Central memory CD4-positive, alpha-beta T cell (primary cell): ENCODE results near the gene OCA2.
"Not testable (repeated sequence)": the region's sequence is repeated elsewhere in the genome, so short reads cannot be mapped to it uniquely, and the experiment has no call there.

Experiments
- DNase-seq: peaks from one replicate; pipeline ENCODE4 v3.0.0; 2022

Gene OCA2

DNA sequence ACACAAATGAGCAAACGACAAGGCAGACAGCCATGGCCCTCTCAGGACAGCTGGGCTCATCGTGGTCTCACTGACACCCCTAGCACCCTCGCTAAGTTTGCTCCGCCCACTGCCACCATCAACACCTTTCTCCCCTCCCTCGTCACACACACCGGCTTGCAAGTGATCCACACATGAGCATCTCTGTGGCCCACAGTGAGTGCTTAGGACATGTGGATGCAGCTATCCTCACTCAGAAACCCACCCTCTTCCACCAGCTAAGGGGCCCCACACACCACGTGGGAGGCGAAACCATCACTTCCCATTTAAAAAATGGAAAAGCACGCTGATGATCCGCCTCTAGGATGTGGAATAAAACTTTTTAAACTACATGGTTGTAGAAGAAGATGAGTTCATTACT is 105.6 kb downstream of the OCA2 start:
- no peak for DNase-seq

DNA sequence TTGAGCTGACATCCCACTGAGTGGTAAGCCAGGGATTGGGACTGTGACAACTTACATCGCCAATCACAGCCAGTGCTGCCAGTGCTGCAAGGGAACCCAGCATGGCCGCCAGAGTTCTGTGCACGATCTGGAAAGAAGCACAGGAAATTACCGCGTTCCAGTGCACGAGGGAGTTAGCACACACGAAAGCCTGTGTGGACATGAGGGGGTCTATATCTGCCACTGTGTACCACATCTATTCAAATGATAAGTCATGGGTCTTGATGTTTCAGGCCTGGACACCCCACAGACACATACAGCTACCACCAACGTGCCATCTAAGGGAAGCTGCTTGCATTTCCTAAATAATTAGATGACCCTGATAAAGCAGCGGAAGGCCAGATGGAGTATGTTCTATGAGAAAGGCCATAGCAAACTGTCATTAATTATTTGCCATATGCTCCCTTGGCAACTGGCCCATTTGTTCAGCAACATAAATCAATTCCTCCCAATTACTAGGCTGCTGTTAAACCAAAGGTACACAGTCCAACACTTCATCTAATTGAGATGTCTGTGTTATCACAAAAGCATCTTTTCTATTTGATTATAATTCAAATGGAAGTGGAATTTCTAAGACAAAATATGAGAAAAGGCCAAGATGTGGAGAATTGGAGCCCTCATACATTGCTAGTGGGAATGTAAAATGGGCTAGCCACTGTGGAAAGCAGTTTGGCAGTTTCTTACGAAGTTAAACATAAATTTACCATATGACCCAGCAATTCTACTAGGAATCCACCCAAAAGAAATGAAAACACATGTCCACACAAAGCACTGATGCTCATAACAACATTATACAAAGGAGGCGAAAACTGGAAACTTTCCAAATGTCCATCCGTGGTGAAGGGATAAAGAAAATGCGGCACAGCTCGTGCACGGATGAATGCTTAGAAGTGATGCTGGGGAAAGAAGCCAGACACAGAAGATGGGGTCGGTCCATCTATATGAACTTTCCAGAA is 108.3 kb downstream of the OCA2 start:
- no peak for DNase-seq

DNA sequence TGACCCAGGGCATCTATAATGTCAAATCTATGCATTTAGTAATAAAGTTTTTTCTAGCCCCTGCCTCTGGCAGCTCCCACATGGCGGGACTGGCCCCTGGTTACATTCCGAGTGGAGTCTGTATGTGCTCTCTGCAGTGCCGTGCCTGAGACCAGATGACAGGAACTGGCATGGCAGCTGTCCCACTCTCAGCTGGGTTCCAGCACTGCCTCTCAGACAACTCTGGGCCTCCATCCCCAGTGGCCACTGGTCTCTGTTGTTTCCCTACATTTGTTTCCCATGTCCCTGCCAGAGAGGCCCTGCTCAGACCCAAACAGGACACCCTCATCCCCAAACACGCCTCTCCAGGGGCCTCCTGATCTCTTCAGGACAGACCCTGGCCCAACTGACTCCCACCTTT is 109.3 kb downstream of the OCA2 start:
- DNase-seq: no peak

DNA sequence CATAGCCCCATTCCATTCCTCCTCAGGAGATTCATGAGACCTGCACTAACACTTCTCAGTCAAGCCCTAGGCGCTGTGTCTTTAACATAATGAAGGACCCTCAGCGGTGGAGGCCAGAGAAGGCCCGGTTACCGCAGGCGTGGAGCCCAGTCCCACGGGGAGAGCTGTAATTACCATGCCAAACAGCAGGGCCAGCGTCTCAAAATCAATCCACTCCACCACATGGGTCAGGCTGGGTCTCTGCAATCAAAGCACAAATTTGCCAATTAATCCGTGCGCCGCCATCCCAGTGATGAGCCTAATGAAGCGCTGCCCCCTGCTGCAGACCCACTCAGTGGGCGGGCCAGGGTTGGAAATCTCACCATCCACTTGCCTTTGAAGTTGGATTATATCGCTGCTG is 109.7 kb downstream of the OCA2 start:
- no peak for DNase-seq

DNA sequence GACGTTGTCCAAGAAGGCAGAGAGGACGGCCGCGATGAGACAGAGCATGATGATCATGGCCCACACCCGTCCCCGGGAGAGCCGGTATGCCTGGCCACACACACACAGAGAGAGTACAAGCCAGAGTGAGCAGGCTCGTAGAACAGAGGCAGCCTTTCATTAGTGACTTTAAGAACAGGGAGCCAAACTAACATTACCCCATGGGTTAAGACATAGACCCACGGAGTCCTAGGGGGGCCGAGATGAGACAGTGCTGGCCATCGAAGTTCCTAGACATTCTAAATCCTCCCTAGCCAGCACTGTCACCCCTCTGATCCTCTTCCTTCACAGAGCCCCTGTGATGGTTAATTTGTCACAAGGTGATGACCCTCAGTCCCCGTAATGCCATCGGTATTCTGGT is 114.0 kb downstream of the OCA2 start:
- no peak for DNase-seq

DNA sequence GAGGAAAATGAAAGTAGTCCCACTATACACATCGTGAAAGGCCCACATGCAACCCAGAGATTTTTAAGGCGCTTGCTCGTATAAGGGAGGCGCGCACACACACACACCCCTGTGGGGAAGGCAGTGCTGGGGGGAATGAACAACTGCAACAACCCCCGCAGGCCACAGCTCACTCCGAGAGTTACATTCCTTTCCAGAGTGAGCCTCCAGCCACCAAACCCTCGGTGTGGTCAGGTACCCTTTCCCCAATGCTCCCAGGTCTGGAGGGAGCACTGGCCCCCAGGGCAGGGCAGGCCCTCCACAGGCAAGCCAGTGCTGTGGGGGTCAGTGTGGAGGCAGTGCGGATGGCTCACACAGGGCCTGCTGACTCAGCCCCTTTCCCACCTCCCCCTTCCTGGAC is 115.6 kb downstream of the OCA2 start:
- no peak for DNase-seq

DNA sequence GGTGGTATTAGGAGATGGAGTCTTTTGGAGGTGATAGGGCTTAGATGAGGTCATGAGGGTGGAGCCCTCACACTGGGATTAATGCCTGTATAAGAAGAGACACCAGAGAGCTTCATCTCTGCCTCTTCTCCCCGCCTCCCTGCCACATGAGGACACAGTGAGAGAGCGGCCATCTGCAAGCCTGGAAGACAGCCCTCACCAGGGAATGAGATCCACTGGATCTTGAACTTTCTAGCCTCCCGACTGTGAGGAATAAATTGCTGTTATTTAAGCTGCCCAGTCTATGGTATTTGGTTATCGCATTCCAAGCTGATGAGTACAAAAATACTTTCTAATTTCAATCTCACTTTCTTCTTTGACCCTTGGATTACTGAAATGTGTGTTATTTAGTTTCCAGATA is 121.4 kb downstream of the OCA2 start:
- DNase-seq: no peak

DNA sequence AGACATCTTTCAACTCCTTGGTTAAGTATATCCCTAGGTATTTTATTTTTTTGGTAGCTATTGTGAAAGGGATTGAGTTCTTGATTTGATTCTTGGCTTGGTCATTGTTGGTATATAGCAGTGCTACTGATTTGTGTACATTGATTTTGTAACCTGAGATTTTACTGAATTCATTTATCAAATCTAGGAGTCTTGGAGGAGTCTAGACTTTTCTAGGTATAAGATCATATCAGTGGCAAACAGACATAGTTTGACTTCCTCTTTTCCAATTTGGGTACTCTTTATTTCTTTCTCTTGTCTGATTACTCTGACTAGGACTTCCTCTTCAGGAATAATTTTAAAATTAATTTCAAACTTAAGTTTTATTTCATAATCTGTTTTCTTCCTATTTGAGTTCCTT is 125.2 kb downstream of the OCA2 start:
- DNase-seq: no peak

DNA sequence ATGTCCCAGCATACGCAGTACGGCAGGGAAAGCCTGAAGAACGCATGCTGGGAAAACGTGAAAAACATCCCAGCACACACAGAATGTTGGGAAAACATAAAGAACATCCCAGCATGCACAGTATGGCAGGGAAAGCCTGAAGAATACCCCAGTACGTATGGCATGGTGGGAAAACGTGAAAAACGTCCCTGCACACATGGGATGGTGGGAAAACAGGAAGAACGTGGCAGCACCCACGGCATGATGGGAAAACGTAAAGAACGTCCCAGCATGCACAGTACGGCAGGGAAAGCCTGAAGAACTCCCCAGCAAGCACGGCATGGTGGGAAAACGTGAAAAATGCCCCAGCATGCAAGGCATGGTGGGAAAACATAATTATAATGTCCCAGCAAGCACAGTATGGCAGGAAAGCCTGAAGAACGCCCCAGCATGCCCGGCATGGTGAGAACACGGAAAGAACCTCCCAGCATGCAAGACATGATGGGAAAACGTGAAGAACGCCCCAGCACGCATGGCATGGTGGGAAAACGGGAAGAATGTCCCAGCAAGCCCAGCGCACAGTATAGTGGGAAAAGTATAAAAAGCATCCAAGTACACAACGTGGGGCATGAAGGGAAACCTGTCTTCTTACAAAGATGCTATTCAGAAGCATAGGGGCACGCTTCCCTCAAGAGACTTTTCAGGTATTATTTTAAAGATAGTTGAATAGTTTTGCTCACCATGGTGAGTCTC is 128.3 kb downstream of the OCA2 start:
- no peak for DNase-seq

DNA sequence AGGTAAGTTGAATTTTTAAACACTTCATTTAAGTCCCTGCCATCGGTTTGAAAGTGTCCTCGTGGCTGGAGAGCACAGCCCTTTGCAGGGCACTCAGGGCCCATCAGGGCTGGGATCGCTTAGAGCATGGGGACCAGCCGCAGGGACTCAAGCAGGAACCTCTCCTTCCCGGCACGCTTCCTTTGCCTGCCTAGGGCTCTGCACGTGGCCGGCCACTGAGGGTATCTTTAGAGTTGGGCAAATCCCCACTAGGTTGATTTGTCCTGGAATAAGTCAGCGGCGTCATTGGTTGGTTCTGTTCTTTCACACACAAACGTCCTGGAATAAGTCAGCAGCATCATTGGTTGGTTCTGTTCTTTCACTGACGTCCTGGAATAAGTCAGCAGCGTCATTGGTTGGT is 131.6 kb downstream of the OCA2 start:
- DNase-seq: no peak

DNA sequence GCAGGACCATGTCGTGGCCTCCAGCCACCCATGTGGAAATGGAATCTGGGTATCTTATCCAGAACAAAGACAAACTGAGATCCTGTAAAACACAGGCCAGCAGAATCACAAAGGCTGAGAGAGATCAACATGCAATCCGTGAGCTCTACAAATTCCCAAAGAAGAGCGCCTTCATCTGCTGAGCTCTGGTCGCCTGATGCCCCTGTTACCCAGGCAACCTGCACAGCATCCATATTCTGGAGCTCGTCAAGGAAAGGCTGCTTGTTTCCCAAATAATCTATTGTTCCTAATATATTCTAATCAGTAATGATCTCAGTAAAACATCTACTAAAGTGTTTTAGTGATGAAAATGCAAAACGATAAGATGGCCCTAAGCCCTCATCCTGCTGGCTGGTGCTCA is 133.6 kb downstream of the OCA2 start:
- DNase-seq: no peak

DNA sequence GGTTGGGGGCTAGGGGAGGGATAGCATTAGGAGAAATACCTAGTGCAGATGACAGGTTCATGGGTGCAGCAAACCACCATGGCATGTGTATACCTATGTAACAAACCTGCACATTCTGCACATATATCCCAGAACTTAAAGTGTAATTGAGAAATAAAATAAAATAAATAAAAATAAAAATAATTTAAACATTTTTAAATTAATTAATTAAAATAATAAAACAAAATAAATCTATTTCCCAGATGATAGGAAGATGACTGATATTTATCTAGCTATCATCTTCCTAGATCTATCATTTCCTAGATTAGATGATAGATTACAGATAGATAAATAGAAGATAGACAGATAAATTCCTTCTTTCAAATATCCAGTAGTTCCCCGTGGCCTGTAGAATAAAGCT is 137.3 kb downstream of the OCA2 start:
- no peak for DNase-seq

DNA sequence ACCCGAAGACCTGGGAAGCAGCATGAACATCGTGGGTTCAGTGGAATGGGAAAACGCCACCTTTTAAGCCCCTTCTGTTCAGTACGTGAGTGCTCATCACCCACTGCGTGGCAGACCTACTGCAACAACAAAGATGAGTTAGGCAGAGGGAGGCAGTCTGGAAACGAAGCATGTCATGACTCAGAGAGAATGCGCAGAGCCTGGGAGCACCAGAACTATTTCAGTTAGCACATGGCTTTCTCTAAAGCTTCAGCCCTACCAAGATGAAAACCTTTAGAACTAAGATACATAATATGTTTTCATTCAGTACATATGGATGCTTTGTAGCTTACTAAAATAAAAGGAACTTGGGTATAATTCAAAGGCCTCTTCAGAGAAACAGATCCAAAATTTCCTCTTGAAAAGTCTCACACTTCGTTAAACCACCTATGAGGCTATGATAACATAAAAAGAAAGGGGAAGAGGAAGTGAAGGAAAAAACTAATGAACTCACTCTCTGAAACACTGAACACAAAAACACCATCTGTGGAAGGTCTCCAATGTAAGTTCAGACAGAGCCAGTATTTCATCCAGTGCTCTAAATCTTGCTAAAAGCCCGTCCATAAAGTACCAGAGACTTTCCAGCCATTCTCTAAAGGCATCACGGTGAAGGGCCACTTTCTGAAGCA is 140.1 kb downstream of the OCA2 start:
- DNase-seq: no peak

DNA sequence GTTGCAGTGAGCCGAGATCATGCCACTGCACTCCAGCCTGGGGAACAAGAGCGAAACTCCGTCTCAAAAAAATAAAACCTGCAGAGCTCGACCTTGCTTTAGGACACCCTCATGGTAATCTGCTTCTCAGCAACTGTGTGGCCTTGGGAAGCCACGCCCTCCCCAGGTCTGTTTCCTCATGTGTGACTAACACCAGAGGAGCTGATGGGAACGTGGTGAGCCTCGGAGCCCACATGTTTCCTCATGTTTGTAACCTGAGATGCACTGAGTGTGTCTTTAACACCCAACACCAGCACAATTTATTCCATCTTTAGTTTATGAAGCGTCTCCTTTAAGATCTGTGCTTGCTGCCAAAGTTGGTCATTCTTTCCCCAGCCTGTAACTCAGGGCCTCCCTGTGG is 142.8 kb downstream of the OCA2 start:
- DNase-seq: no peak

DNA sequence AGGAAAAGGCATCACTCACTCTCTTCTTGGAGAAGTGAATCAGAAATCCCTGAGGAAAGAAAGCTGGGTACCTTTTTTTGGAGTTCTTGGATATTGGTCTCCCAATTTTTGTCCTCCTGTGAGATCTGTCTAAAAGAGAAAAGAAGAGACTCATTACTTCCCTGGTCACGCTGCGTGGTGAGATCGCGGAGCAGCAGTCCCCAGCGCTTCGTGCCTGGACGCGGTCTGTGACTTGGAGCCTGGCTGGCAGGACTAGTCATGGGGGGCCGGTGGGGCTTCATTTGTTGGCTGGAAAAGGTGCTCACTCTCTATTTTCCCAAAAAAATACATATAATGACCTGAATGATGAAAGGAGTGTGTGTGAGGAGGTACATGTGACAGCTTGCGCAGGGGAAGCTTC is 144.0 kb downstream of the OCA2 start:
- no peak for DNase-seq

DNA sequence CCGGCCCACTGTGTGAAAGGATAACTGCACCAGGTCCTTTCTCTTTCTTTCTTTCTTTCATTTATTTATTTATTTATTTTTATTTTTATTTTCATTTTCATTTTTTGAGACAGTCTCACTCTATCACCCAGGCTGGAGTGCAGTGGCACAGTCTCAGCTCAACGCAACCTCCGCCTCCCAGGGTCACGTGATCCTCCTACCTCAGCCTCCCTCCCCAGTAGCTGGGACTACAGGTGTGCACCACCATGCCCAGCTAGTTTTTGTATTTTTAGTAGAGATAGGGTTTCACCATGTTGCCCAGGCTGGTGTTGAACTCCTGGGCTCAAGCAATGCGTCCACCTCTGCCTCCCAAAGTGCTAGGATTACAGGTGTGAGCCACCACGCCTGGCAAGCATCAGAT is 146.5 kb downstream of the OCA2 start:
- DNase-seq: not testable (repeated sequence)

DNA sequence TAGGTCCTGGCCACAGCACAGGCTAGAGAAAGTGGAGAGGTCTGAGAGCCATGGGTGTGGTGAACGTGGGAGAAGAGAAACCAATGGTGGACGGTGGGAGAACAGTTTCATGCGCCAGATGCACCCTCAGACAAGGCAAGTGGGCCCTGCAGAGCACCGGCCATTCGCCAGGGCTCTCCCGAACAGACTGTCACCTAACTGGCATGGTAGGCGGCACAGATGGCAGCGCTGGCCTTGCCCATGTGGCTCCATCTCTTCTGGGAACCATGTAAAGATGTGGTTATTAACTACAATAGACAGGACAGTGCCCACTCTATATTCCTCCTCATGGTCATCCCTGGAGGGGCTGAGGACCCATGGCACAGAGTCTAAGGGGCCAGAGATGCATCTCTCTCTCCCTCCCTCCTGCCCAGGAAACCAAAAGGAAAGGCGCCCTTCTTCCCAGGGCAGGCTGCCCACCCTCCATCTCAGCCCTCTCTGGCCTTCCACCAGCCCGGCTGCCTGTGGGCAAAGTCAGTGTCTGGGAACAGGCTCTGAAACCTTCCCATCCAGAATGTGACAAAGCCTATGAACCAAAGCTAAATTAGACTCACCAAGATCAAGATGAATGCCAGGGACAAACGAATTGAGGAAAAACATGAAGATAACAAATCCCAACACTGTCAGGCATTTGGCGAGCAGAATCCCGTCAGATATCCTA is 147.8 kb downstream of the OCA2 start:
- no peak for DNase-seq

DNA sequence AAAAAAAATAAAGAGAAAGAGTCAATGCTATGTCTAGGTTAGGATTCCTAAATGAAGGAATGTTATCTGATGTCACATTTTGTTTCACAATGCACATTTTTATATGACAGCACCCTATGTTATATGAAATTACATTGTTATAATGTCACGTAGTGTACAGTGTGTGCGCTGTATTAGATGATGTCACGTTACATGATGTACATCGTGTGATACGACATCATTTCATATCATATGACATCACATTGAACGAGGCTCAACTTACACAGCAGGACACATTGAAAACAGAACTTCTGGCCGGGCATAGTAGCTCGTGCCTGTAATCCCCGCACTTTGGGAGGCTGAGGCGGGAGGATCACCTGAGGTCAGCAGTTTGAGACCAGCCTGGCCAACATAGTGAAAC is 150.0 kb downstream of the OCA2 start:
- no peak for DNase-seq

DNA sequence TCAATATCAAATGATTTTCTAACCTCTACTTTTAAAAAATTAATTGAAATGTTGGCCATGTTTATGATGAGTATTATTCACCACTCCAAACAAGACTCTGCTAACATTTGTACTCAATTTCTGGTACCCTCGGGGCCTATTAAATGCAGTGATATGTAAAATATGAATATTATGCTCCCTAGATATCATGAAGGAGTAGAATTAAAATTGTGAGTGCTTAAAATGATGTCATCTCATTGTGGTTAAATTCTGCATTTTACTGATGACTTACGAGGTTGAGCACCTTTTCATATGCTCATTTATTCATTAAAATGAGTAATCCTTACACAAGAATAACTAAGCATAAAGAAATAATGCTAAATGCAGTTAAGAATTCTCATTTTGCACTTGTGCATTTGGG is 159.9 kb downstream of the OCA2 start:
- no peak for DNase-seq

DNA sequence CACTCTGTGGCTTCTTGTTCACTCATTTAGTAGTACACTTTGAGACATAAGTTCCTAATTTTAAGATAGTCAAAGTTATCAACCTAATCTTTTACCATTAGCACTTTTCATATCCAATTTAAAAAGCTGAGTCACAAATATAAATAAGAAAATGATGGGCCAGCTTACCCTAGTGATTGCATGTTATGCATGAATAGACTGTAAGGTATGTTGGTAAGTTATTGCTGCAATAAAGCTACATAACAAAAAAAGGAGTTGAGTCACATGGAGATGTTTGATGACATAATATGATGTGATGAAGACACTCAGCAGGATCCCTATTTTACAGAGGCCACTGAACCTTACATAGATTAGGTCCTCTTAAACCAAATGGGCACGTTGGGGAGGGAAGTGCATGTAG is 161.3 kb downstream of the OCA2 start:
- DNase-seq: no peak

DNA sequence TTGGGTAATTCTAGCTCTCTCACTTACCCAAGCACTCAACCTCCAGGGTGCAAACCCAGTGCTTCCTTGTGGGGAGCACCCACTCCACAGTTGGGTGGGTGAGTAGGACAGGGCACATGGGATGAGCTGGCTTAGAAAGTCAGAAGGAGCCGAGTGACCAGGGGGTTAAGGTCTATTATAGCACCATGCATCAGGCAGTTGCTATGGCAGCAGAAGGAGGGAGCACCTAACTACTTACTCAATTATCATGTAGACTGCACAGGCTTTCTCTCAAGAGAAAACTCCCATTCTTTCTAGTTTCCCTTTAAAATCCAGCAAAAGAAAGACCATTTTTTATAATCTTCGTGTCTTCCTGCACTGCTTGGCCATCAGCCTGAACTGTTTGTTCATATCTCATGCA is 163.0 kb downstream of the OCA2 start:
- no peak for DNase-seq

DNA sequence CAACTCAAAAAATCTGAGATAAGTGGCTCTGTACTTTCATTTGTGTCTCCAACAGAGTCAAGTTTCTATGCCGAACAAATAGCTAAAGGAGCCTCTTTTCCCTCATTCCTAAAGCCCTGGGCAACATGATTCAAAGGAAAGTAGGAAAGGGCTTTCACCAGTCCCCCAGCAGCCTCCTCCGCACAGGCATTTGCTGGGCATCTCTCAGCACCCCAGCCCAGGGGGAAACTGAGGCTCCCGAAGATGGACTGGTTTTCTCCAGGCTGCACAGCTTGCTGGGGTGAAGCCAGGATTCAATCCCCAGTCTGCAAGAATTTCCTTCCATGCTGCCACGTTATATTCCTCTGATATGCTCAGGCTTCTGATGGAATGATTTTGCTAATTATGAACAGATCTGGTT is 163.8 kb downstream of the OCA2 start:
- no peak for DNase-seq

DNA sequence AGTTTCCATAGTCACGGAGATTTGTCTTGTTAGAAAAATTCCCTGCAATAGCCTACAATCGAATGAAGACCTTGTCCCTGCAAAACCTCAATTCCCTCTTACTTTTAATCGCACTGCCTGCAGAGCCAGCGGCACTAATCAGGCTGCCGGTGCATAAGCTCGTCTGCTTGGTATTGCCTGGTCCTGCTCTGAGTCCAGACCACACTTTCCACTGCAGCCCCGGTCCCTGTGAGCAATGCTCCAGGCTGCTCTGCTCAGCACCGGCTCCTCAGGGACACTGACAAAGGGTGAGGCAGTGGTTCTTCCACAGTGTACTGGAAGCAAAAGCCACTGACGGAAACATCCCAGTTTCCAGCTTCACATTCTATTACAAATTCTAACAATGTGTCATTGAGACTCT is 164.3 kb downstream of the OCA2 start:
- no peak for DNase-seq
